Right lung (tissue), 10 donors: ENCODE measurements around the gene PLAAT3. TPM values are rescaled to one million over a fixed set of nuclear protein-coding genes. Genes with fewer than 3 reads are reported as not detected.
"Not testable (repeated sequence)": the region's sequence is repeated elsewhere in the genome, so short reads cannot be mapped to it uniquely, and the experiment has no call there.

Experiments used
- DNase-seq, 2 donors: peaks; one replicate each; pipeline ENCODE4 v3.0.0-alpha.2; 2013
- long read RNA-seq, 8 donors: transcript quantifications; one replicate each; lab custom pipeline, GENCODE V29; 2026
- polyA plus RNA-seq, 5 donors: library from polyadenylated mRNA; unstranded; fragments of 120-200 nt; gene quantifications; one replicate each; pipeline versions ENCODE4 v1.2.1 to v1.2.3, GENCODE V29; 2013; ENCODE audit warnings: inconsistent platforms in 1 of 5, low replicate concordance in 1 of 5; ENCODE audit not compliant: insufficient read length in 5 of 5, insufficient read depth in 1 of 5

PLAAT3 gene
- 10 to 100 TPM in 1 of 5 donors, 1 to 10 TPM in 4; 6.8 to 12.9 (median 8.9) TPM for polyA plus RNA-seq
- long read RNA-seq, donor 1, transcript PLA2G16-201 (4 exons, 2,594 nt), result major isoform, 5 of 7 reads
- long read RNA-seq, donor 1, partial matches to known transcripts, result 0 of 7 reads
- long read RNA-seq, donor 1, other reads (novel, unspliced or antisense), result 0 of 7 reads
- long read RNA-seq, donor 2, partial matches to known transcripts, result 0 of 2 reads
- long read RNA-seq, donor 2, other reads (novel, unspliced or antisense), result 0 of 2 reads
- long read RNA-seq, donor 3, partial matches to known transcripts, result 0 of 6 reads
- long read RNA-seq, donor 3, other reads (novel, unspliced or antisense), result 0 of 6 reads
- long read RNA-seq, donor 4, partial matches to known transcripts, result 0 of 2 reads
- long read RNA-seq, donor 4, other reads (novel, unspliced or antisense), result 0 of 2 reads
- long read RNA-seq, donor 5, partial matches to known transcripts, result 0 of 6 reads
- long read RNA-seq, donor 5, other reads (novel, unspliced or antisense), result 0 of 6 reads
- long read RNA-seq, donor 6, transcript PLA2G16-203 (5 exons, 1,099 nt), result major isoform, 8 of 11 reads
- long read RNA-seq, donor 6, partial matches to known transcripts, result 0 of 11 reads
- long read RNA-seq, donor 6, other reads (novel, unspliced or antisense), result 0 of 11 reads
- long read RNA-seq, donor 7, transcript PLA2G16-203 (5 exons, 1,099 nt), result major isoform, 6 of 7 reads
- long read RNA-seq, donor 7, partial matches to known transcripts, result 0 of 7 reads
- long read RNA-seq, donor 7, other reads (novel, unspliced or antisense), result 0 of 7 reads
- long read RNA-seq, donor 8, partial matches to known transcripts, result 0 of 1 reads
- long read RNA-seq, donor 8, other reads (novel, unspliced or antisense), result 0 of 1 reads

- DNase-seq, result peak; percentile 15 to 19
Measured at GRCh38 chr11:63614136-63614671, at the start of gene PLAAT3. Gene PLAAT3 (minus strand): TSS chr11:63614433. CDS start chr11:63614014, 419 bp downstream.

- no peak for DNase-seq
Measured at GRCh38 chr11:63663809-63664208, 49.6 kb upstream of the PLAAT3 start.

GRCh38 chr11:63660972-63661371 is 46.7 kb upstream of the PLAAT3 start:
- DNase-seq, result no peak

GRCh38 chr11:63652671-63653070 is 38.4 kb upstream of the PLAAT3 start:
- DNase-seq, result no peak

GRCh38 chr11:63643205-63643604 is 29.0 kb upstream of the PLAAT3 start:
- no peak for DNase-seq

GRCh38 chr11:63641727-63642126 is 27.5 kb upstream of the PLAAT3 start:
- no peak for DNase-seq

GRCh38 chr11:63639199-63639832 is 25.1 kb upstream of the PLAAT3 start:
- no peak for DNase-seq

GRCh38 chr11:63638436-63638835 is 24.2 kb upstream of the PLAAT3 start:
- not testable (repeated sequence) for DNase-seq

- peak; percentile 38 to 52 for DNase-seq
Measured at GRCh38 chr11:63635762-63636465, 21.7 kb upstream of the PLAAT3 start.

GRCh38 chr11:63629426-63629825 is 15.2 kb upstream of the PLAAT3 start:
- no peak for DNase-seq

GRCh38 chr11:63623513-63624140 is 9.4 kb upstream of the PLAAT3 start:
- no peak for DNase-seq

- DNase-seq, result no peak
Measured at GRCh38 chr11:63622323-63622722, 8.1 kb upstream of the PLAAT3 start.

- DNase-seq, result no peak
Measured at GRCh38 chr11:63621071-63621470, 6.8 kb upstream of the PLAAT3 start.

GRCh38 chr11:63619967-63620366 is 5.7 kb upstream of the PLAAT3 start:
- DNase-seq, result no peak

GRCh38 chr11:63617686-63618085 is 3.5 kb upstream of the PLAAT3 start:
- DNase-seq, result not testable (repeated sequence)

GRCh38 chr11:63616953-63617352 is 2.7 kb upstream of the PLAAT3 start:
- DNase-seq, result no peak

GRCh38 chr11:63613517-63614135 is 607 bp downstream of the PLAAT3 start:
- peak; percentile 7 to 11 for DNase-seq

- no peak for DNase-seq
Measured at GRCh38 chr11:63612181-63612580, 2.1 kb downstream of the PLAAT3 start.

GRCh38 chr11:63611395-63611747 is 2.9 kb downstream of the PLAAT3 start:
- DNase-seq, result no peak
